Liver (tissue), 9 donors: ENCODE results near the gene CD46. TPM values are rescaled to one million over a fixed set of nuclear protein-coding genes. Genes with fewer than 3 reads are reported as not detected.

Experiments
- DNase-seq: peaks from one replicate; pipeline ENCODE4 v3.0.0-alpha.2; 2017; ENCODE audit warnings: low spot score
- H3K27ac ChIP-seq, 2 donors: one replicate each; pipeline ENCODE4 v1.7.0; 2013; ENCODE audit warnings: inconsistent platforms in 2 of 2, low read length in 2 of 2, control low read depth in 1 of 2, low read depth in 1 of 2, mild to moderate bottlenecking in 1 of 2
- H3K27me3 ChIP-seq, 4 donors: one replicate each; pipeline versions ENCODE4 v1.6.1 to v1.7.0; 2013; ENCODE audit warnings: low read length in 3 of 4, inconsistent platforms in 1 of 4, mild to moderate bottlenecking in 1 of 4, moderate library complexity in 1 of 4; ENCODE audit not compliant: control insufficient read depth in 4 of 4, insufficient read depth in 4 of 4
- H3K36me3 ChIP-seq, 4 donors: one replicate each; pipeline versions ENCODE4 v1.6.1 to v1.7.0; 2013; ENCODE audit warnings: low read length in 3 of 4, mild to moderate bottlenecking in 3 of 4, low read depth in 1 of 4, moderate library complexity in 1 of 4; ENCODE audit not compliant: control insufficient read depth in 4 of 4, insufficient read depth in 3 of 4
- H3K4me1 ChIP-seq, 4 donors: one replicate each; pipeline versions ENCODE4 v1.6.1 to v1.7.0; 2013; ENCODE audit warnings: low read length in 3 of 4, mild to moderate bottlenecking in 3 of 4, moderate library complexity in 1 of 4; ENCODE audit not compliant: control insufficient read depth in 4 of 4, insufficient read depth in 4 of 4
- H3K4me3 ChIP-seq, 3 donors: one replicate each; pipeline versions ENCODE4 v1.6.1 to v1.7.0; 2013; ENCODE audit warnings: low read length in 3 of 3, control low read depth in 1 of 3, low read depth in 1 of 3, mild to moderate bottlenecking in 1 of 3
- H3K9ac ChIP-seq, 2 donors: one replicate each; pipeline ENCODE4 v1.7.0; 2013; ENCODE audit warnings: low read length in 2 of 2, mild to moderate bottlenecking in 2 of 2, moderate library complexity in 2 of 2, control low read depth in 1 of 2, low read depth in 1 of 2
- H3K9me3 ChIP-seq, 4 donors: one replicate each; pipeline versions ENCODE4 v1.6.1 to v1.7.0; 2013; ENCODE audit warnings: low read length in 3 of 4; ENCODE audit not compliant: control insufficient read depth in 4 of 4
- FOXA1 ChIP-seq: IDR thresholded peaks from 2 replicates; pipeline ENCODE4 v1.6.1; 2016; ENCODE audit warnings: antibody characterized with exemption
- FOXA2 ChIP-seq: IDR thresholded peaks from 2 replicates; pipeline ENCODE4 v1.6.1; 2016; ENCODE audit warnings: antibody characterized with exemption
- GABPA ChIP-seq, 2 donors: IDR thresholded peaks in 1 of 2; conservative IDR thresholded peaks in 1 of 2; 2 replicates each; pipeline ENCODE4 v1.6.1; 2016; ENCODE audit warnings: antibody characterized with exemption in 2 of 2, mild to moderate bottlenecking in 1 of 2, moderate library complexity in 1 of 2
- HNF4A ChIP-seq, 2 donors: conservative IDR thresholded peaks; 2 replicates each; pipeline ENCODE4 v1.6.1; 2016; ENCODE audit warnings: antibody characterized with exemption in 2 of 2, mild to moderate bottlenecking in 2 of 2
- HNF4G ChIP-seq: IDR thresholded peaks from 2 replicates; pipeline ENCODE4 v1.6.1; 2016; ENCODE audit warnings: antibody characterized with exemption
- JUND ChIP-seq, 2 donors: IDR thresholded peaks; 2 replicates each; pipeline ENCODE4 v1.6.1; 2016; ENCODE audit warnings: antibody characterized with exemption in 2 of 2
- MAX ChIP-seq: IDR thresholded peaks from 2 replicates; pipeline ENCODE4 v1.6.1; 2016; ENCODE audit warnings: antibody characterized with exemption
- NR2F2 ChIP-seq: IDR thresholded peaks from 2 replicates; pipeline ENCODE4 v1.6.1; 2016; ENCODE audit warnings: antibody characterized with exemption
- RAD21 ChIP-seq, 2 donors: IDR thresholded peaks; 2 replicates each; pipeline ENCODE4 v1.6.1; 2016; ENCODE audit warnings: antibody characterized with exemption in 2 of 2, mild to moderate bottlenecking in 2 of 2
- REST ChIP-seq: IDR thresholded peaks from 2 replicates; pipeline ENCODE4 v1.6.1; 2016; ENCODE audit warnings: antibody characterized with exemption, mild to moderate bottlenecking
- RXRA ChIP-seq, 2 donors: IDR thresholded peaks; 2 replicates each; pipeline ENCODE4 v1.6.1; 2017 to 2018; ENCODE audit warnings: antibody characterized with exemption in 2 of 2, mild to moderate bottlenecking in 1 of 2
- SP1 ChIP-seq: IDR thresholded peaks from 2 replicates; pipeline ENCODE4 v1.6.1; 2018; ENCODE audit warnings: antibody characterized with exemption, mild to moderate bottlenecking
- TAF1 ChIP-seq: conservative IDR thresholded peaks from 2 replicates; pipeline ENCODE4 v1.6.1; 2016; ENCODE audit warnings: antibody characterized with exemption, mild to moderate bottlenecking
- YY1 ChIP-seq: IDR thresholded peaks from 2 replicates; pipeline ENCODE4 v1.6.1; 2016; ENCODE audit warnings: antibody characterized with exemption, mild to moderate bottlenecking
- WGBS: extraction: QIAGEN DNeasy Blood & Tissue Kit; methylation state at CpG from one replicate; pipeline ENCODE4 v1.1.7; 2013; 5-methylcytosine and 5-hydroxymethylcytosine counted together
- polyA plus RNA-seq, 2 donors: library from polyadenylated mRNA; stranded (reverse) in 1 of 2; unstranded in 1 of 2; fragments of 200-250 nt in 1 of 2; fragments of >200 nt in 1 of 2; fragmentation: Nextera tagmentation in 1 of 2; extraction: Ambion mirVana in 1 of 2; gene quantifications; one replicate each; pipeline versions ENCODE4 v1.2.1 to v1.2.3, GENCODE V29; 2013 to 2015
- total RNA-seq, 2 donors: library from RNA; depleted of rRNA; stranded (reverse); fragments of >200 nt; gene quantifications; one replicate each; pipeline ENCODE4 v1.2.3, GENCODE V29; 2014
- TF ChIP-seq, protein P1 (sequence below): fragments of 150-350 bp; IDR thresholded peaks from 2 replicates; pipeline ENCODE4 v1.5.1; 2017; ENCODE audit warnings: improper control_type of control experiment, low read depth, low read length; ENCODE audit not compliant: missing input control
- TF ChIP-seq, protein P2 (sequence below): IDR thresholded peaks from 2 replicates; pipeline ENCODE4 v1.6.1; 2016; ENCODE audit warnings: antibody characterized with exemption
- TF ChIP-seq, protein P3 (sequence below): IDR thresholded peaks from 2 replicates; pipeline ENCODE4 v1.6.1; 2016; ENCODE audit warnings: antibody characterized with exemption
- donor health status: healthy.
- donor health status: healthy.
- donor health status: healthy.
- donor health status: healthy.
- donor health status: healthy.

Gene CD46
- total and polyA plus RNA-seq, 4 donors = 71.3 to 177 (median 121) TPM

GRCh38 chr1:207824691-207825408 lies 73.0 kb downstream of the CD46 start:
- Histone ChIP-seq H3K4me3 (peak overlapping the region; percentile 47 to 74 (median 70)), H3K9ac (peak overlapping the region; percentile 23 to 95), H3K27ac (peak overlapping the region; percentile 95 to 99), H3K4me1 (peaks cover 27 to 64% (median 50%) of the 10 kb centered on the region in 4 donors), H3K27me3 (no peaks in the 10 kb centered on the region), H3K9me3 (no peaks in the 10 kb centered on the region), H3K36me3 (peaks cover 0 to 9% (median under 1%) of the 10 kb centered on the region in 4 donors)
- no peak for TF ChIP-seq FOXA1
- no peak for TF ChIP-seq HNF4G
- TF ChIP-seq YY1 = no peak
- no peak for TF ChIP-seq REST
- no peak for TF ChIP-seq JUND (IDR thresholded peaks at IDR 0.05)
- WGBS = 89% methylated on average over 6 of the region's 6 CpGs
- no peak for DNase-seq

DNA sequence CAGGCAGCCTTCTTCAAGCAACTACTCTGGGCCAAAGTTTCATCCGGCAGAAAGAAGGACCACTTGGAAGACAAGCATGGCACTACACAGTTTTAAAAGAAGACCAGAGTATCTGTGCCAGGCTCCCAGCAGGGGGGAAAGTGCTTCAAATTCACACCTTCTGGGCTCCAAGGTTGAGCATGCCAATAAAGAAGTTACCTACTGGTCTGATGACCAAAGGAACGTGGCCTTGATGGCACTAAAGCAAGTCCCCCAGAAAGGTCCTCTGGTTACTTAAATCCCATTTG lies 73.5 kb downstream of the CD46 start:
- Histone ChIP-seq H3K4me3 (peak overlapping the region; percentile 47 to 74 (median 70)), H3K27ac (peak overlapping the region; percentile 95 to 99), H3K36me3 (peaks cover 0 to 4% (median 0%) of the 10 kb centered on the region in 4 donors), H3K27me3 (no peaks in the 10 kb centered on the region), H3K9ac (peak overlapping the region; percentile 34 to 95), H3K9me3 (no peaks in the 10 kb centered on the region), H3K4me1 (peaks cover 27 to 59% (median 48%) of the 10 kb centered on the region in 4 donors)
- DNase-seq = no peak
- 84% methylated on average over 2 of the region's 2 CpGs for WGBS
- TF ChIP-seq, protein P1, sequence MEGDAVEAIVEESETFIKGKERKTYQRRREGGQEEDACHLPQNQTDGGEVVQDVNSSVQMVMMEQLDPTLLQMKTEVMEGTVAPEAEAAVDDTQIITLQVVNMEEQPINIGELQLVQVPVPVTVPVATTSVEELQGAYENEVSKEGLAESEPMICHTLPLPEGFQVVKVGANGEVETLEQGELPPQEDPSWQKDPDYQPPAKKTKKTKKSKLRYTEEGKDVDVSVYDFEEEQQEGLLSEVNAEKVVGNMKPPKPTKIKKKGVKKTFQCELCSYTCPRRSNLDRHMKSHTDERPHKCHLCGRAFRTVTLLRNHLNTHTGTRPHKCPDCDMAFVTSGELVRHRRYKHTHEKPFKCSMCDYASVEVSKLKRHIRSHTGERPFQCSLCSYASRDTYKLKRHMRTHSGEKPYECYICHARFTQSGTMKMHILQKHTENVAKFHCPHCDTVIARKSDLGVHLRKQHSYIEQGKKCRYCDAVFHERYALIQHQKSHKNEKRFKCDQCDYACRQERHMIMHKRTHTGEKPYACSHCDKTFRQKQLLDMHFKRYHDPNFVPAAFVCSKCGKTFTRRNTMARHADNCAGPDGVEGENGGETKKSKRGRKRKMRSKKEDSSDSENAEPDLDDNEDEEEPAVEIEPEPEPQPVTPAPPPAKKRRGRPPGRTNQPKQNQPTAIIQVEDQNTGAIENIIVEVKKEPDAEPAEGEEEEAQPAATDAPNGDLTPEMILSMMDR = no peak
- TF ChIP-seq RAD21 (IDR thresholded peaks at IDR 0.05) (no peak), HNF4A (conservative IDR thresholded peaks at IDR 0.05) (no peak), FOXA2 (no peak), HNF4G (no peak), REST (no peak), GABPA (IDR thresholded peaks at IDR 0.05 in 1 of 2, conservative IDR thresholded peaks at IDR 0.05 in 1 of 2) (no peak), SP1 (no peak), JUND (IDR thresholded peaks at IDR 0.05) (no peak), FOXA1 (no peak), TAF1 (no peak), RXRA (IDR thresholded peaks at IDR 0.05) (no peak), MAX (no peak), NR2F2 (no peak), YY1 (no peak)
- TF ChIP-seq, protein P2, sequence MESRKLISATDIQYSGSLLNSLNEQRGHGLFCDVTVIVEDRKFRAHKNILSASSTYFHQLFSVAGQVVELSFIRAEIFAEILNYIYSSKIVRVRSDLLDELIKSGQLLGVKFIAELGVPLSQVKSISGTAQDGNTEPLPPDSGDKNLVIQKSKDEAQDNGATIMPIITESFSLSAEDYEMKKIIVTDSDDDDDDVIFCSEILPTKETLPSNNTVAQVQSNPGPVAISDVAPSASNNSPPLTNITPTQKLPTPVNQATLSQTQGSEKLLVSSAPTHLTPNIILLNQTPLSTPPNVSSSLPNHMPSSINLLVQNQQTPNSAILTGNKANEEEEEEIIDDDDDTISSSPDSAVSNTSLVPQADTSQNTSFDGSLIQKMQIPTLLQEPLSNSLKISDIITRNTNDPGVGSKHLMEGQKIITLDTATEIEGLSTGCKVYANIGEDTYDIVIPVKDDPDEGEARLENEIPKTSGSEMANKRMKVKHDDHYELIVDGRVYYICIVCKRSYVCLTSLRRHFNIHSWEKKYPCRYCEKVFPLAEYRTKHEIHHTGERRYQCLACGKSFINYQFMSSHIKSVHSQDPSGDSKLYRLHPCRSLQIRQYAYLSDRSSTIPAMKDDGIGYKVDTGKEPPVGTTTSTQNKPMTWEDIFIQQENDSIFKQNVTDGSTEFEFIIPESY = no peak
- TF ChIP-seq, protein P3, sequence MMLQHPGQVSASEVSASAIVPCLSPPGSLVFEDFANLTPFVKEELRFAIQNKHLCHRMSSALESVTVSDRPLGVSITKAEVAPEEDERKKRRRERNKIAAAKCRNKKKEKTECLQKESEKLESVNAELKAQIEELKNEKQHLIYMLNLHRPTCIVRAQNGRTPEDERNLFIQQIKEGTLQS = no peak
